Psoas muscle (tissue), 8 donors: Measurements from ENCODE around the gene NLRC5. TPM values are rescaled to one million over a fixed set of nuclear protein-coding genes. Genes with fewer than 3 reads are reported as not detected.
A peak's percentile ranks its signal among the peaks of the same experiment; 100 is the strongest.

Source experiments
- ATAC-seq, 4 donors: fragments of 200-7000 bp; cut with Tn5 transposase; one replicate each; pipeline ENCODE4 v1.9.1; 2020; ENCODE audit warnings: moderate library complexity in 3 of 4, mild to moderate bottlenecking in 2 of 4
- DNase-seq, 2 donors: peaks; one replicate each; pipeline ENCODE4 v3.0.0-alpha.2; 2020
- H3K27ac ChIP-seq: fragments of 200-600 bp; one replicate; pipeline ENCODE4 v1.8.0; 2022
- H3K27me3 ChIP-seq, 3 donors: fragments of 200-600 bp in 1 of 3; one replicate each; pipeline versions ENCODE4 v1.6.1 to v1.8.0; 2013 to 2022; ENCODE audit warnings: low read length in 2 of 3, mild to moderate bottlenecking in 2 of 3, moderate library complexity in 1 of 3; ENCODE audit not compliant: insufficient read depth in 3 of 3
- H3K36me3 ChIP-seq, 2 donors: fragments of 200-600 bp in 1 of 2; one replicate each; pipeline versions ENCODE4 v1.6.1 to v1.8.0; 2013 to 2022; ENCODE audit warnings: low read depth in 1 of 2, mild to moderate bottlenecking in 1 of 2, moderate library complexity in 1 of 2; ENCODE audit not compliant: insufficient read depth in 1 of 2
- H3K4me1 ChIP-seq: fragments of 200-600 bp; one replicate; pipeline ENCODE4 v1.8.0; 2022
- H3K4me3 ChIP-seq: fragments of 200-600 bp; one replicate; pipeline ENCODE4 v1.8.0; 2022; ENCODE audit warnings: mild to moderate bottlenecking
- H3K9me3 ChIP-seq: fragments of 200-600 bp; one replicate; pipeline ENCODE4 v1.8.0; 2022
- WGBS, 3 donors: extraction: QIAGEN DNeasy Blood & Tissue Kit; methylation state at CpG; one replicate each; pipeline versions ENCODE4 v1.1.6 to v1.1.7; 2013; 5-methylcytosine and 5-hydroxymethylcytosine counted together
- intact Hi-C, 2 donors: fragments of 100-400 bp; cut with DNase I; formaldehyde crosslinking; loops; one replicate each; pipeline versions ENCODE4 v1.11.0 to v1.14.2; 2022
- polyA plus RNA-seq, 3 donors: library from polyadenylated mRNA; stranded (reverse); fragments of 200-250 nt; gene quantifications; one replicate each; pipeline ENCODE4 v1.2.3, GENCODE V29; 2013
- total RNA-seq, 4 donors: library from RNA; stranded (reverse); fragmentation: NEBNext Ultra II Directional in 2 of 4; extraction: Animal tissue kit (Norgen Biotek cat#: 25700) in 2 of 4; gene quantifications; one replicate each; pipeline versions ENCODE4 v1.2.1 to v1.2.4, GENCODE V29; 2021 to 2023
- TF ChIP-seq, protein P1 (sequence below): fragments of 200-600 bp; IDR thresholded peaks from one replicate; pipeline ENCODE4 v1.8.0; 2022; ENCODE audit warnings: antibody characterized with exemption
- donor health status: healthy with polysubstance abuse.
- donor health status: DM: no; HTN: no; CAD: no; lungs with moderate emphysema.
- donor health status: Bipolar disorder and iron deficiency.
- donor health status: healthy.
- donor health status: DM: yes; HTN: yes; CAD: no.
- donor health status: DM: no; HTN: no; CAD: no.
- donor health status: DM: no; HTN: no; CAD: no.
- donor health status: DM: yes; HTN: yes; CAD: no.

The NLRC5 gene
- total and polyA plus RNA-seq, 7 donors, result 2.3 to 13.6 (median 6.4) TPM

DNA sequence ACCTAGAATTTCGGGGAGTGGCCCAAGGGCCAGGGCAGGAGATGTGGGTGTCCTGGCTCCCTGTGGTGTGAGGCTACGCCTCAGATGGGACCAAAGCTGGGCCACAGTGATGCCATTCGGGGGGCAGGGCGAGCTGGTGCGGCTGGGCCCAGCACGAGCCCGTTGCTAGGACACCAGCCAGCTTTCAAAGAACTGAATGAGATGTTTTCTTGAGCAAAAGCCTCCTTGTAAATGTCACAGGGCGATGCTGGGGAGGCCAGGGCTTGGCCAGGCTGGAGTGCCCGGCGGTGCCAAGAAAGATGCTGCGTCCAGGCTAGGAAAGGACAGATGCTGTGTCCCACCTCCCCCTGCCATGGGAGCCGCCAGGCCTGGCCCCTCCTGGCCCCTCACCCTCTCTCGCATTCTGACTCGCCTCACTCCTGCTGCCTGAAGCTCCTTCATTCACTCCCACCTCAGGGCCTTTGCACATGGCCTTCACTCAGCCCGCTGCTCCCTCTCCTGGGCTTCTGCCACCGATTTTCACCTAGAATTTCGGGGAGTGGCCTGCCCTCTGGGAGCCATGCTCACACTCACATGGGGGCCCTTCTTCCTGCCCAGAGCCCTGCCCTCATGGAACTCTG lies 142.1 kb downstream of the NLRC5 start:
- Histone ChIP-seq H3K27me3 (no peaks in the 10 kb centered on the region), H3K4me3 (no peak overlapping the region), H3K4me1 (no peaks in the 10 kb centered on the region), H3K9me3 (no peaks in the 10 kb centered on the region), H3K36me3 (no peaks in the 10 kb centered on the region), H3K27ac (no peak overlapping the region)
- WGBS, 3 donors, result 81 to 88% (median 83%) methylated on average over 16 to 17 of the region's 17 CpGs
- TF ChIP-seq, protein P1, sequence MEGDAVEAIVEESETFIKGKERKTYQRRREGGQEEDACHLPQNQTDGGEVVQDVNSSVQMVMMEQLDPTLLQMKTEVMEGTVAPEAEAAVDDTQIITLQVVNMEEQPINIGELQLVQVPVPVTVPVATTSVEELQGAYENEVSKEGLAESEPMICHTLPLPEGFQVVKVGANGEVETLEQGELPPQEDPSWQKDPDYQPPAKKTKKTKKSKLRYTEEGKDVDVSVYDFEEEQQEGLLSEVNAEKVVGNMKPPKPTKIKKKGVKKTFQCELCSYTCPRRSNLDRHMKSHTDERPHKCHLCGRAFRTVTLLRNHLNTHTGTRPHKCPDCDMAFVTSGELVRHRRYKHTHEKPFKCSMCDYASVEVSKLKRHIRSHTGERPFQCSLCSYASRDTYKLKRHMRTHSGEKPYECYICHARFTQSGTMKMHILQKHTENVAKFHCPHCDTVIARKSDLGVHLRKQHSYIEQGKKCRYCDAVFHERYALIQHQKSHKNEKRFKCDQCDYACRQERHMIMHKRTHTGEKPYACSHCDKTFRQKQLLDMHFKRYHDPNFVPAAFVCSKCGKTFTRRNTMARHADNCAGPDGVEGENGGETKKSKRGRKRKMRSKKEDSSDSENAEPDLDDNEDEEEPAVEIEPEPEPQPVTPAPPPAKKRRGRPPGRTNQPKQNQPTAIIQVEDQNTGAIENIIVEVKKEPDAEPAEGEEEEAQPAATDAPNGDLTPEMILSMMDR, result no peak
- peak in 1 of 2 donors; percentile 45 for DNase-seq
- no peak for ATAC-seq
- intact Hi-C loops, result no loop called here

DNA sequence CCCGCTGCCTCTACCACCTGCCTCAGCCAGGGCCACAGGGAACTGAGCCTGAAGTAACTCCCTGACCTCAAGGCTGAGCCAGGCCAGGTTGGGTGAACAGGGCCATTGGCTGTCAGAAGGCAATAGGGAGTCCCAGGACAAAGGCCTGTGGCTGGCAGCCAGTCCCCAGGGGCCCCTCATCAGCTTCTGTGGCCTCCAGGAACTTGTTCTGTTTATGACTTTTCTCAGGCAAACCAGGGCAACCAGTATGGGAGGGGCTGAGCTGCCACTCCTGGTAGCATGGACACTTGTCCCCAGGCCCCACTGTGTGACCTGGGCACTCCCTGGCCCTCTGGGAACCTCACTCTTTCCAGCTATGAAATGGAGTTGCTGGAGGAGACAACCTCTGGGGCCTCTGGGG lies 143.1 kb downstream of the NLRC5 start:
- Histone ChIP-seq H3K27ac (no peak overlapping the region), H3K4me1 (no peaks in the 10 kb centered on the region), H3K27me3 (no peaks in the 10 kb centered on the region), H3K9me3 (no peaks in the 10 kb centered on the region), H3K4me3 (no peak overlapping the region), H3K36me3 (no peaks in the 10 kb centered on the region)
- ATAC-seq (no peak), DNase-seq (no peak)
- intact Hi-C loops, result no loop called here
- 97 to 100% (median 100%) methylated on average over 1 of the region's 1 CpG for WGBS, 3 donors
- TF ChIP-seq, protein P1, result no peak

DNA sequence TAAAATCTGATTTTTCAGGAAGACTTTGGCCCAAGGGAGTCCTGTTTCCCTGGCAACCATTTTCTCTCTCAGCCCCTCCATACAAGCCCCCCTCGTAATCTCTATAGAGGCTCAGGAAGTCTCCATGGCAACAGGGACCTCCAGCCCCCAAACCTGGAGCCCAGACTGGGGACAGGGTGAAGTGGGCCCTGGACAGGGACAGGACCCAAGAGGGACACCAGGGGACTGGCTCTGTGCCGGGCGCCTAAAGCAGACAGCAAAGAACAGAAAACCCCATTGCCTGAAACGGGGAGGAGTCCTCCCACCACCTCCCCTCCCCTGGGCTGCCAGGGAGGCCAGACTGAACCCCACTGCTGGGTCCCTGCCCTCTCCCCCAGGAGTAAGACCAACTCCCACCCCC lies 143.7 kb downstream of the NLRC5 start:
- TF ChIP-seq, protein P1, result no peak
- no peaks in the 10 kb centered on the region for H3K9me3 ChIP-seq
- no peaks in the 10 kb centered on the region for H3K36me3 ChIP-seq
- intact Hi-C loops, result no loop called here
- ATAC-seq (no peak), DNase-seq (no peak)
- no peak overlapping the region for H3K4me3 ChIP-seq
- no peaks in the 10 kb centered on the region for H3K4me1 ChIP-seq
- WGBS, 3 donors, result 70 to 81% (median 71%) methylated on average over 4 of the region's 4 CpGs
- no peaks in the 10 kb centered on the region for H3K27me3 ChIP-seq
- no peak overlapping the region for H3K27ac ChIP-seq

Other genes starting within 250 kb of the NLRC5 start
- under 1 TPM in 1 of 4 donors, not detected in 3; 0.06 TPM for gene SLC12A3, start 124.3 kb upstream of the NLRC5 start, total RNA-seq
- gene SLC12A3, start 124.3 kb upstream of the NLRC5 start, polyA plus RNA-seq, result under 1 TPM in 1 of 3 donors, not detected in 2; 0.01 TPM
- gene HERPUD1, start 57.4 kb upstream of the NLRC5 start, total RNA-seq, result 100 to 1,000 TPM in 1 of 4 donors, 10 to 100 TPM in 3; 70.2 to 137 (median 90.8) TPM
- gene HERPUD1, start 57.4 kb upstream of the NLRC5 start, polyA plus RNA-seq, result 100 to 1,000 TPM; 113 to 162 (median 122) TPM
- gene CETP, start 27.6 kb upstream of the NLRC5 start, total RNA-seq, result under 1 TPM in 3 of 4 donors, not detected in 1; 0.17 to 0.67 (median 0.19) TPM
- gene CETP, start 27.6 kb upstream of the NLRC5 start, polyA plus RNA-seq, result under 1 TPM in 2 of 3 donors, not detected in 1; 0.05 to 0.14 TPM
- 10 to 100 TPM in 2 of 4 donors, 1 to 10 TPM in 2; 8.1 to 12.4 (median 10.5) TPM for gene CPNE2, start 103.0 kb downstream of the NLRC5 start, total RNA-seq
- gene CPNE2, start 103.0 kb downstream of the NLRC5 start, polyA plus RNA-seq, result 10 to 100 TPM; 15.1 to 16.9 (median 16.2) TPM
- 10 to 100 TPM; 47.9 to 60.4 (median 50.2) TPM for gene PSME3IP1, start 196.5 kb downstream of the NLRC5 start, total RNA-seq
- gene PSME3IP1, start 196.5 kb downstream of the NLRC5 start, polyA plus RNA-seq, result 10 to 100 TPM; 37.1 to 61.9 (median 47.6) TPM
- 10 to 100 TPM; 14.6 to 19.5 (median 16.7) TPM for gene RSPRY1, start 196.8 kb downstream of the NLRC5 start, total RNA-seq
- 10 to 100 TPM in 2 of 3 donors, 1 to 10 TPM in 1; 7.1 to 18.2 (median 11.0) TPM for gene RSPRY1, start 196.8 kb downstream of the NLRC5 start, polyA plus RNA-seq